Thyroid gland (tissue), 4 donors: ENCODE measurements around the gene SOX13.

Source experiments
- POLR2A ChIP-seq, 2 donors: fragments of 450-650 bp; IDR thresholded peaks; one replicate each; pipeline ENCODE4 v1.6.1; 2017; ENCODE audit warnings: antibody characterized with exemption in 2 of 2, mild to moderate bottlenecking in 2 of 2, moderate library complexity in 1 of 2
- TF ChIP-seq, protein P1 (sequence below), 6 experiments: fragments of 200-600 bp in 3 of 6; fragments of 450-650 bp in 3 of 6; sonication (generic) in 3 of 6; IDR thresholded peaks; one replicate each; pipeline ENCODE4 v1.5.1; 2016 to 2019; ENCODE audit warnings: antibody characterized with exemption in 6 of 6, mild to moderate bottlenecking in 2 of 6, inconsistent platforms in 1 of 6, moderate library complexity in 1 of 6

DNA sequence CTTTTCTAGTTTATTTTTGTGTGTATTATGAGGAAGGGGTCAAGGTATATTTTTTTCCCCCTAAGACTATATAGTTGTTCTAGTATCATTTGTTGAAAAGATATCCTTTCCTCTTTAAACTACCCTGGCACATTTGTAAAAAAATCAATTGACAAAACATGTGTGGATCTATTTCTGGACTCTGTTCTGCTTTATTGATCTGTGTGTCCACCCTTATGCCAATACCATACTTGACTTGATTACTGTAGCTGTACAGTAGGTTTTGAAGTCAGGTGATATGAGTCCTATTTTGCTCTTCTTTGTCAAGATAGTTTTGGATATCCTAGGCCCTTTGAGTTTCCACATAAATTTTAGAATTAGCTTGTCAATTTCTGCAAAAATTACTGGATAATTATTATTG is 21.2 kb upstream of the SOX13 start:
- no peak for TF ChIP-seq POLR2A (IDR thresholded peaks at IDR 0.05)
- TF ChIP-seq, protein P1, sequence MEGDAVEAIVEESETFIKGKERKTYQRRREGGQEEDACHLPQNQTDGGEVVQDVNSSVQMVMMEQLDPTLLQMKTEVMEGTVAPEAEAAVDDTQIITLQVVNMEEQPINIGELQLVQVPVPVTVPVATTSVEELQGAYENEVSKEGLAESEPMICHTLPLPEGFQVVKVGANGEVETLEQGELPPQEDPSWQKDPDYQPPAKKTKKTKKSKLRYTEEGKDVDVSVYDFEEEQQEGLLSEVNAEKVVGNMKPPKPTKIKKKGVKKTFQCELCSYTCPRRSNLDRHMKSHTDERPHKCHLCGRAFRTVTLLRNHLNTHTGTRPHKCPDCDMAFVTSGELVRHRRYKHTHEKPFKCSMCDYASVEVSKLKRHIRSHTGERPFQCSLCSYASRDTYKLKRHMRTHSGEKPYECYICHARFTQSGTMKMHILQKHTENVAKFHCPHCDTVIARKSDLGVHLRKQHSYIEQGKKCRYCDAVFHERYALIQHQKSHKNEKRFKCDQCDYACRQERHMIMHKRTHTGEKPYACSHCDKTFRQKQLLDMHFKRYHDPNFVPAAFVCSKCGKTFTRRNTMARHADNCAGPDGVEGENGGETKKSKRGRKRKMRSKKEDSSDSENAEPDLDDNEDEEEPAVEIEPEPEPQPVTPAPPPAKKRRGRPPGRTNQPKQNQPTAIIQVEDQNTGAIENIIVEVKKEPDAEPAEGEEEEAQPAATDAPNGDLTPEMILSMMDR (IDR thresholded peaks at IDR 0.05) = no peak
